Measurements from ENCODE around the gene ARL6IP4. TPM values are rescaled to one million over a fixed set of nuclear protein-coding genes. Genes with fewer than 3 reads are reported as not detected.

Gene ARL6IP4
- total RNA-seq, 1 donor from 2014 or later: 289 TPM

GRCh38 chr12:122997343-122998250 lies 17.1 kb downstream of the ARL6IP4 start:
- DNase-seq (ENCODE audit: low read depth): no peak

DNA sequence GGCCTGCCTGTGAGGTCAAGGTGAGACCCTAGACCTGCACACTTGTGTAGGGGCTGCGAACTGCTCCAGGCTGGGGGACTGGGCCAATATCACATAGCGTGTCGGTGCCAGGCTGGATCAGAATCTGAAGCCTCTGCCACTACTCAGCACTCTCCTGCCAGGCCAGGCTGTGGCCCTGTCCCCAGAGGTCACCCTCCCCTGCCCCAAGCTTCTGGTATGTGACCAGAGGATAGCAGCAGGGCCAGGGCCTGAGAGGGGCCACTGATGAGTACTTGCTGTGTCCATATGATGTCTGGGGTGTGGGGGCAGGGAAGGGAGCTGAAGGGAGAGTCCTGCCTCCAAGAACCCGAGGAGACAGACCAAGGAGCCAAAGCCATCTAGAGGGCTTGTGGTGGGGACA lies 17.8 kb downstream of the ARL6IP4 start:
- Histone ChIP-seq H3K27me3 (ENCODE audit: control insufficient read depth, insufficient read depth, low read length) (no peaks in the 10 kb centered on the region), H3K4me3 (ENCODE audit: low read depth, low read length) (no peak overlapping the region), H3K36me3 (ENCODE audit: control insufficient read depth, insufficient read depth, low read length) (no peaks in the 10 kb centered on the region)
- DNase-seq (ENCODE audit: low read depth): no peak
- no peak for TF ChIP-seq CTCF (IDR thresholded peaks at IDR 0.05; ENCODE audit: insufficient read depth, low read length, poor library complexity, severe bottlenecking)

More at GRCh38 chr12:122997343-122998250, 17.1 kb downstream of the ARL6IP4 start:
- H3K27me3 ChIP-seq (ENCODE audit: control insufficient read depth, insufficient read depth, low read length): no peaks in the 10 kb centered on the region
- TF ChIP-seq CTCF (IDR thresholded peaks at IDR 0.05; ENCODE audit: insufficient read depth, low read length, poor library complexity, severe bottlenecking): no peak
- H3K36me3 ChIP-seq (ENCODE audit: control insufficient read depth, insufficient read depth, low read length): no peaks in the 10 kb centered on the region
- no peak overlapping the region for H3K4me3 ChIP-seq (ENCODE audit: low read depth, low read length)

GRCh38 chr12:122999196-122999946 lies 18.9 kb downstream of the ARL6IP4 start:
- no peak for TF ChIP-seq CTCF (IDR thresholded peaks at IDR 0.05; ENCODE audit: insufficient read depth, low read length, poor library complexity, severe bottlenecking)
- no peak overlapping the region for H3K4me3 ChIP-seq (ENCODE audit: low read depth, low read length)

DNA sequence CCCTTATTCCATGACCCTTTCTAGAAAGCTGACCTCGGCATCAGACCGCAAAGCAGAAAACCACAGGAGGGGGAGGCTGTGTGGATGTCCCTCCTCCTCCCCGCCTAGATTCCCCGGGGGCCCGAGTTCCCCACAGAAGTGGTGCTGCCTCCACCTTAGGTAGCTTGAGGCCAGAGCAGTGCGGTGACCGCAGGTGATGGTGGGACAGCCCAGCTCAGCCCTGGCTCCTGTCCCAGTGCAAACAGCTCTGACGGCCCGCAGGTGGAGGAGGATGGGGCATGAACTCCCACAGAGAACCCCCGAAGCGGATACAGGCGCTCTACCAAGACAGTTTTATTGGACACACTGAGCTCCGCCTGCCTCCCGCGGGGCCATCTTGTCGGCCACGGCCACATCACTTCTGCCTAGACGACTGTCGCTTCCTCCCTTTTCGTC lies 19.5 kb downstream of the ARL6IP4 start:
- Histone ChIP-seq H3K27me3 (ENCODE audit: control insufficient read depth, insufficient read depth, low read length) (no peaks in the 10 kb centered on the region), H3K4me3 (ENCODE audit: low read depth, low read length) (no peak overlapping the region), H3K36me3 (ENCODE audit: control insufficient read depth, insufficient read depth, low read length) (no peaks in the 10 kb centered on the region)
- TF ChIP-seq CTCF (IDR thresholded peaks at IDR 0.05; ENCODE audit: insufficient read depth, low read length, poor library complexity, severe bottlenecking): no peak
- DNase-seq (ENCODE audit: low read depth): no peak

More at GRCh38 chr12:122999196-122999946, 18.9 kb downstream of the ARL6IP4 start:
- H3K36me3 ChIP-seq (ENCODE audit: control insufficient read depth, insufficient read depth, low read length): no peaks in the 10 kb centered on the region
- H3K27me3 ChIP-seq (ENCODE audit: control insufficient read depth, insufficient read depth, low read length): no peaks in the 10 kb centered on the region
- no peak for DNase-seq (ENCODE audit: low read depth)

DNA sequence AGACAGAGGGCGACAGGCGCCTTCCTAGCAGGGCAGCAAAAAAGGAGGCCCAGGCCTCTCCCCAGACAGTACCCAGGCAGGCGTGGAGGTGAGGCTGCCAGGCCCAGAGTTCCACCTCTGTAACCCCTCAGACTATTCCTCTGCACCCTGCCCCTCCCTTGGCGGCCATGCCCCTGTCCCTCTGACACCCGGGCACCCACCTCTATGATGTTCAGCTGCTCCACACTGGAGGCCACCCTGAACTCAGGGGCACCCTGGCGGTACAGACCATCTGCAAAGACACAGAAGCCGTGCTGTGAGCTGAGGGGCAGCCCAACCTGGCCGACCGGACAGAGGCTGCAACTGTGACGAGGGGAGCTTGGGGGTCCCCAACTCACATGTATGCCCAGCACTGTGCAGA lies 20.1 kb downstream of the ARL6IP4 start:
- Histone ChIP-seq H3K36me3 (ENCODE audit: control insufficient read depth, insufficient read depth, low read length) (no peaks in the 10 kb centered on the region), H3K27me3 (ENCODE audit: control insufficient read depth, insufficient read depth, low read length) (no peaks in the 10 kb centered on the region), H3K4me3 (ENCODE audit: low read depth, low read length) (no peak overlapping the region)
- TF ChIP-seq CTCF (IDR thresholded peaks at IDR 0.05; ENCODE audit: insufficient read depth, low read length, poor library complexity, severe bottlenecking): no peak
- no peak for DNase-seq (ENCODE audit: low read depth)
